ENCODE results near the gene DHX57. TPM values are rescaled to one million over a fixed set of nuclear protein-coding genes. Genes with fewer than 3 reads are reported as not detected.

The DHX57 gene
- total RNA-seq, 1 donor from 2014 or later: 38.6 TPM

DNA sequence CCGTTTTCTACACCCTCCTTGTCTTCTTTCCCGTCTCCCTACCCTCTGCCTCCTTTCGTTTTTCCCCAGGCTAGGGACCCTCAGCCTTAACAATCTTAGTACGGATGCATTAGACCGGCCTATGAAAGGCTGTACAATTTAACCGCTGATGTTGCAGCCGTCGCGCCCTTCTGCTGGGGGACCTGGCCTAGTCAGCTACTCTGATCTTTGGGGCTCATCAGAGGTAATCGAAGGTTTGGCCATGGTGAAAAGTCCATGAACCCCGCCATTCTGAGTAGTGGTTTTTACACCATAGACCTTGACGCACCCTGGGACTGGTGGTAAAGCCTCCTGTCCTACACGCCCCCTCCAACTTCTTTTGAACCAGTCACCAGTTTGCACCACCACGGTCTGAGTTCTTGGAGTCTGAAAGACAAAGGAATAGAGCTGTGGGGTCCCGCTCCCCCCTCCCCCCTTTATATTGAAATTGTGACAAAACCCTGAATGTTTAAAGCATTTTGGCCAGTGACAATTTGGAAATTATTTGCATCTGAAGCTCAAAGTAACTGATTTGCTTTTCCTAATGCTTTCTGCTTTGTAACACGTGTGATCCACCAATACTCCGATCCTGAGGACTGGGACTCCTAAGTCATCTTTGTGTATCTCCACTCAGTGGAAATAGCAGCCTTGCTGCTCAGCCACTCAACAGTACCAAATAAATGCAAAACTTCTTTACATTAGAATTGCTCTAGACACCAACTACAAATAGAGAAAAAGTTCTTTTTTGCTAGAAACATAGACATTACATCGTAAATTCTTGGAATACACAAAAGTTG lies 123.9 kb downstream of the DHX57 start:
- DNase-seq: no peak
- no peak for TF ChIP-seq CTCF (IDR thresholded peaks at IDR 0.05; ENCODE audit: partially characterized antibody, unreplicated experiment)
- H3K4me1 Mint-ChIP-seq (ENCODE audit: low read depth, unreplicated experiment): peaks cover 16% of the 10 kb centered on the region

GRCh38 chr2:38750891-38751595 lies 124.7 kb downstream of the DHX57 start, which contains the start of gene SRSF7:
SRSF7 (minus strand) TSS chr2:38751361; CDS start chr2:38751256, 105 bp downstream.
- Mint-ChIP-seq H3K9me3 (ENCODE audit: unreplicated experiment) (peaks cover 22% of the 10 kb centered on the region), H3K27me3 (ENCODE audit: unreplicated experiment) (peaks cover 13% of the 10 kb centered on the region), H3K4me1 (ENCODE audit: low read depth, unreplicated experiment) (peaks cover 16% of the 10 kb centered on the region), H3K27ac (ENCODE audit: unreplicated experiment) (peak within 1 kb of the TSS; percentile 100), H3K4me3 (ENCODE audit: unreplicated experiment) (peak within 1 kb of the TSS; percentile 100), H3K36me3 (ENCODE audit: unreplicated experiment) (no peaks in the 10 kb centered on the region)
- DNase-seq: peak; percentile 94
- TF ChIP-seq CTCF (IDR thresholded peaks at IDR 0.05; ENCODE audit: partially characterized antibody, unreplicated experiment): no peak

More for the DNA sequence above, 123.9 kb downstream of the DHX57 start:
- Mint-ChIP-seq H3K36me3 (ENCODE audit: unreplicated experiment) (no peaks in the 10 kb centered on the region), H3K9me3 (ENCODE audit: unreplicated experiment) (peaks cover 22% of the 10 kb centered on the region), H3K27me3 (ENCODE audit: unreplicated experiment) (peaks cover 13% of the 10 kb centered on the region), H3K27ac (ENCODE audit: unreplicated experiment) (peak overlapping the region; percentile 100), H3K4me3 (ENCODE audit: unreplicated experiment) (peak overlapping the region; percentile 100)

DNA sequence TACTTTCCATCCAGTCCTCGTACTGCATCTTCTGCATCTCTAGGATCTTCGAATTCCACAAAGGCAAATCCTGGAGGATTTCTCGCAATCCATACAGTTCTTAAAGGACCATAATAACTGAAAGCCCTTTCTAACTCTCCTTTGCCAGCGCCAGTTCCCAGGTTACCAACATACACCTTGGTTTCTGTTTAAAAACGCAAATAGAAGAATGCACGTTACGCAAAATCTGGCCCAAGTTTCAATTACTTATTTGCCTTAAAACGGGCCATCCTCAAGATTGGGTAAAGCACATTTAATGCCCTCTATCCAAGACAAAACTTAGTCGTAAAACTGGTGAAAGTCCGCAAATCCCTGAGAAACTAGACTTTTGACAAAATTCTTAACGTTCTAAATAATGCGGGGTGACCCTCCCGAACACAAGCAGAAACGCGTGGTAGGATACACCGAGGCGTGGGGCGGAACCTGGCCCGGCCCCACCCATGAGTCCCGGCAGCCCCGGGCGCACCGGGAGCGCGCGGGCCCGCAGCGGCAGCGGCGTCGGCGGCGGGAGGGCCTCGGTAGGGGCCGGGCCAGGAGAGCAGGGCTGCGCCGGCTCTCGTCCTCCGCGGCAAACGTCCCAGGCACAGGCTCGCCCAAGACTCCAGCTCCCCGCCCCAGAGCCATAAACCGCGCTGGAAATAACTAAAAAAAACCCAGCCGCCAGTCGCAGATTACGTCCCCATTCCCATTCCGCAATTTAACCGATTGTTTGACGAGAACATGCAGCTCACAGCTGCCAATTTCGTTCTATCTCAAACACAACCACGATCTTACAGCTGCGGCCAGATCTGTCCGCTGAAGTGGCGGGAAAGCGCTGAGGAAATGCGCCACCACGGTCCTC lies 125.5 kb downstream of the DHX57 start:
- Mint-ChIP-seq H3K36me3 (ENCODE audit: unreplicated experiment) (no peaks in the 10 kb centered on the region), H3K9me3 (ENCODE audit: unreplicated experiment) (peaks cover 22% of the 10 kb centered on the region), H3K4me1 (ENCODE audit: low read depth, unreplicated experiment) (peaks cover 16% of the 10 kb centered on the region), H3K4me3 (ENCODE audit: unreplicated experiment) (peak overlapping the region; percentile 100), H3K27ac (ENCODE audit: unreplicated experiment) (peak overlapping the region; percentile 100), H3K27me3 (ENCODE audit: unreplicated experiment) (peaks cover 13% of the 10 kb centered on the region)
- DNase-seq: peak; percentile 47
- TF ChIP-seq CTCF (IDR thresholded peaks at IDR 0.05; ENCODE audit: partially characterized antibody, unreplicated experiment): no peak

DNA sequence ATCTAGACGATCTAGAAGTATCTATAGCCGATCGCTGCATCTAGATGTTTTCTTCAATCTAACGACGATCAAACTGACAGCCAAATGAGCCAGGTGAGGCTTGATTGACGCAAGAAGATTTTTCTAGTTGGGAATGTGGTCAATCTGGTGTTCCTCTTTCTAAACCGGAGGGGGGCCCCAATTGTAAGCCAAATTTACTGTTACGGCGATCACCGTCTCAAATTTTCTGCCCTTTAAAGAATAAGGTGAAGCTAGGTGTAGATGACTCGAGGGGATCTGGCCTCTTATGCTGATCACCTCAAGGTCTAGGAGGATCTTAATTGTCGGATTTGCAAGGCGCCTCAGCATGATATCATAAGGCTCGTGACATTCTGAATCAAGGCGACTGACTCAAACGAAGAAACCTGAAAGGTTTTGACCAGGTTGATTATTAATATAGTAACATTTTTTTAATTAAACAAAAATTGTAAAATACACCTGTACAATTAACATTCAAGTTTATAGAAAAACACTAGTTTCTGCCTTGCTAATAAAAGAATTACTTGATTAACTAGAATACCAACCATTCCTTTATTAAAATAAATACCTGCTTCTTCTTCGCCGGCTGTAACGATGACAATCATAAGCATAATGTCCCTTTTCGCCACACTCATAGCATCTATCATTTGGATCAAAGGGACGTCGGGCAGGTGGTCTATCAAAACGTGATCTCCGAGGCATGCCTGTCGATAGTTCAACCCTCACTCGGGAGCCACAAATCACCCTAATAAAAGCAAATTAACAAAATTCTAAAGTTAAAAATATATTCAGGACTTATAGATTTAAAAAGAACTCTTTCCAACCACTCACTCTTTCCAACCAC lies 126.6 kb downstream of the DHX57 start:
- DNase-seq: no peak
- no peak for TF ChIP-seq CTCF (IDR thresholded peaks at IDR 0.05; ENCODE audit: partially characterized antibody, unreplicated experiment)
- peaks cover 13% of the 10 kb centered on the region for H3K27me3 Mint-ChIP-seq (ENCODE audit: unreplicated experiment)
- H3K4me1 Mint-ChIP-seq (ENCODE audit: low read depth, unreplicated experiment): peaks cover 16% of the 10 kb centered on the region
- peaks cover 22% of the 10 kb centered on the region for H3K9me3 Mint-ChIP-seq (ENCODE audit: unreplicated experiment)
- no peaks in the 10 kb centered on the region for H3K36me3 Mint-ChIP-seq (ENCODE audit: unreplicated experiment)
- peak overlapping the region; percentile 94 for H3K4me3 Mint-ChIP-seq (ENCODE audit: unreplicated experiment)
- H3K27ac Mint-ChIP-seq (ENCODE audit: unreplicated experiment): peak overlapping the region; percentile 67
